Stimulated activated naive CD8-positive, alpha-beta T cell treated with anti-CD3 and anti-CD28 coated beads, Interleukin-15, Interleukin-2, amounts not matched to agents 100 ng/mL and 50 ng/mL, for 24 hours (primary cell): ENCODE results near the gene BMP7.

ENCODE experiments used
- H3K27ac Mint-ChIP-seq: one replicate; pipeline ENCODE4 v1.8.0; 2021; ENCODE audit warnings: mild to moderate bottlenecking, mixed read lengths
- H3K27me3 Mint-ChIP-seq: one replicate; pipeline ENCODE4 v1.8.0; 2021; ENCODE audit warnings: mixed read lengths
- H3K36me3 Mint-ChIP-seq: one replicate; pipeline ENCODE4 v1.8.0; 2021; ENCODE audit warnings: low read depth, mixed read lengths
- H3K4me1 Mint-ChIP-seq: one replicate; pipeline ENCODE4 v1.8.0; 2021; ENCODE audit warnings: low read depth, mixed read lengths
- H3K4me3 Mint-ChIP-seq: one replicate; pipeline ENCODE4 v1.8.0; 2021; ENCODE audit warnings: mild to moderate bottlenecking, mixed read lengths
- H3K9me3 Mint-ChIP-seq: one replicate; pipeline ENCODE4 v1.8.0; 2021; ENCODE audit warnings: mixed read lengths

BMP7 gene

DNA sequence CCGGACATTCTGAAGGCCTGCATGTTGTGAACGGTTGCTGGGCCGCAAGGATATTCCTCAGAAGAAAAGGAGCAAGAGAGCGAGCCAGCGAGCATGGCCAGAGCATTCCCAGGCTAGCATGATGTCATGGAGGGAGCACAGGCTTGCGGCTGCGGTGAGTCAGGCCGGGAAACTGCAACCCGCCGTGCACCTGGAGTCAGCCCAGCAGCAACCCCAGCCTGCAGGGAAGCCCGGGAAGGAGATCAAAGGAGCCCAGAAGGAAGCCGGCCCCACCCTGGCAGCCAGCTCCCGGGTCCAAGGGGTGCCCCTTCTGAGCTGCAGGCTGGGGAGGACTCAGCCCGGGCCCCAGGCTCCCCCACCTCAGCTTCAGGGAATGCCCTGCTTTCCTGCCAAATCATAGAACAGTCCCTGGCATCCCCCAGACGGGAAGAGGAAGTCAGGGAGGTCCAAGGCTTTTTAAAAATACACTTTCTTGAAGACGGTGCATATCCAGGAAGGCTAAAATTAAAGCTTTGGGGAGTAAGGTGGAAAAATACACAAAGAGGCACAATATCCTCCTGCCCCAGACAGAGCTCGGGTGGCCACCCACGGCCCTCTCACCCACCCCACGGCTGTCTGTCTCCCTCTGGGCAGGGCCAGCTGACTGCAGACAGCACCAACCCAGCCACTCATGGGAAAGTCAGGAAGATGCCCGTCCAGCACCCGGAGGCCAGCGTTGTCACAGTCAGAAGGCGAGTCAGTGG, 53.7 kb downstream of the BMP7 start:
- Mint-ChIP-seq H3K4me1 (peaks cover 4% of the 10 kb centered on the region), H3K4me3 (no peak overlapping the region), H3K9me3 (no peaks in the 10 kb centered on the region), H3K27me3 (peaks cover 8% of the 10 kb centered on the region), H3K27ac (no peak overlapping the region), H3K36me3 (no peaks in the 10 kb centered on the region)

DNA sequence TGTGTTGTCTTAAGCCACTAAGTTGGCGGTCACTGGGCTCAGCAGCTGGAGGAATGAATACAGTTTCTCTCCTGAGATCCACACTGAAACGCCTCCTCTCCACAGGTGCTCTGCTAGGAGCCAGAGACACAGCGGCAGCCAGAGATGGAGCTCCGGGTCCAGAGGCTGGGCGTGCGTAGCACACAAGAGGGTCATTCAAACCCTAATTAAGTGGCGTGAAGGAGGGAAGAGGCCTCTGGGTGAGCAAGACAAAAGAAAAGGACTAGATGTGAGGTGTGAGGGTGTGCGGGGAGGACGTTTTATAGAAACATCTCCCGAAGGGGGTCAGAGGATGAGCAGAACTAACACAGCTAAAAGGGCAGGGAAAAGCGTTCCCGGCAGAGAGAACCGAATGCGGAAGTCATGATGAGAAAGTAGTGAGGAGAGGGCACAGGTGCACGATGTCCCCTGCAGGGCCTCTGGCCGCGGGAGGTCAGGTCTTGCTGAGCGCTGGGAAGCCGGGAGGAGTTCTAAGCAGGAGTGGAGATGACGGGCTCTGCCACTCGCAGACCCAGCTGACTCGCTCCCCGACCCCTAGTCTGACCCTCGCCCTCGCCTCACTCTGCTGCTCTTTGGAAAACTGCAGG, 54.4 kb downstream of the BMP7 start:
- peaks cover 5% of the 10 kb centered on the region for H3K9me3 Mint-ChIP-seq
- H3K36me3 Mint-ChIP-seq = no peaks in the 10 kb centered on the region
- H3K27ac Mint-ChIP-seq = no peak overlapping the region
- peaks cover 4% of the 10 kb centered on the region for H3K4me1 Mint-ChIP-seq
- H3K4me3 Mint-ChIP-seq = no peak overlapping the region
- H3K27me3 Mint-ChIP-seq = peaks cover 8% of the 10 kb centered on the region

DNA sequence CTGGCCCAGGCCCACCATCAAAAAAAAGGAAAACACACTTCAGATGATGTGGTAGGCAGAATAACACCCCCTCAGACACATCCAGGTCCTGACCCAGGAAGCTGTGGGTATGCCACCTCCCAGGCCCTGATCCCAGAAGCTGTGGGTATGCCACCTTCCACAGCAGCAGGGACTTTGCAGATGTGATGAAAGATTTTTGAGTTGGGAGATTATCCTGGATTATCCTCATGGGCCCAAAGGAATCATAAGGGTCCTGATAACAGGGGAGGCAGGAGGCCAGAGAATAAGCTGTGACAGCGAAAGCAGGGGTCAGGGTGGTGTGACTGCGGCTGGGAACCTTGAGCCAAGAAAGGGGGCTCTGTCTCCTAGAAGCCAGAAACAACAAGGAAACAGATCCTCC, 55.0 kb downstream of the BMP7 start:
- Mint-ChIP-seq H3K4me1 (peaks cover 4% of the 10 kb centered on the region), H3K36me3 (no peaks in the 10 kb centered on the region), H3K4me3 (no peak overlapping the region), H3K27ac (no peak overlapping the region), H3K27me3 (peaks cover 8% of the 10 kb centered on the region), H3K9me3 (peaks cover 7% of the 10 kb centered on the region)

DNA sequence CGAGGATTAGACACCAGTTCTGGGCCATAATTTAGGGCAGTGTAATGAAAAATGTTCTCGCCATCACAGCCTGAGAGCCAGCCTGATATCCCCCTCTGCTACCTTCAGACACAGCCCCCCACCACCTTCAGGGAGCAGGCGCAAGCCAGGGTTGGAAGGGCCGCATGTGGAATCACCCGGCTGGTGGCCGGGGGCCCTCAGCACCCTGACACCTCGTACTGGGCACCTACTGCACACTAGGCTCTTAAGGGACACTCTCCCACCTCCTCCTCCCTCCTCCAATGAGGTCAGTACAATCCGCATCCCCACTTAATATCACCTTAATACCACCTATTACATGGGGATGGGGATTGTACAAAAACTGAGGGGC, 55.5 kb downstream of the BMP7 start:
- Mint-ChIP-seq H3K4me3 (no peak overlapping the region), H3K4me1 (peaks cover 4% of the 10 kb centered on the region), H3K9me3 (peaks cover 7% of the 10 kb centered on the region), H3K27ac (no peak overlapping the region), H3K36me3 (no peaks in the 10 kb centered on the region), H3K27me3 (peaks cover 8% of the 10 kb centered on the region)

DNA sequence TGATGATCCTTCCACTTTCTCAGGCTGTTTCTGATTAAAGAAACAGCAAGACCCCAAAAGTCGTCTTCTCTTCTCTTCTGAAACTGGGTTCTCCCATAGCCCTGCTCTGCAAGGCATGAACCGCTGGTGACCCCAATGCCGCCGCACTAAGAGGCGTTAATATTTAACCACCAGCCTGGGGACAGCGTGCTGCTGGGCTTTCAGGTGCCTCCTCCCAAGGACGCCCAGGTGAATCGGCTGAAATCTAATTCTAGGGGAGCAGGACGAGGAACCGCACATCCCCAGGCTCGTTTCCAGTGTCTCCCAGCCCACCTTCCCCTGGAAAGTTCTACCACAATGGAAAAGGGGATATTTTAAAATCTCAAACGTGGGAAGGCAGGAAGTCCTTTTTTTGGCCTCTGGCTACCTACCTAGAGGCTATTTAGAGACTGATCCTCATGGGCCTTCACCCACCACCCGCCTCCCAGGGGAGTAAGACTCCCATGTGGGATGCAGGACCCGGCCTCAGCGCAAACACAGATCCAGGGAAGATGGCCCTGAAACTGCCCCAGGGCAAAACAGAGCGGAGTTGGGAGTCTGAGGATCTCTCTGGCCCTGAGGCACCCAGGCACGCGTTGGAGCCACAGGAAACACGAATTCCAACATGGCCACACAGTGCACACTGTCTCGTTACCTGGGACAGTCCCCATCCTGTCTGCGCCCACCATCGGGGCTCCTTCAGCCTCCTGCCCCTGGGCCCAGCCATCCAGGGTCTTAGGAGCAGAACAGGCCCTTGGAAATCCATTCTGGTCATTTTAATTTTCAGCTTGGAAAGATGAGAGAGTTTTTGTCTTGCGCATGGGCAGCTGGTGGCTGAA, 56.2 kb downstream of the BMP7 start:
- Mint-ChIP-seq H3K4me3 (no peak overlapping the region), H3K9me3 (peaks cover 7% of the 10 kb centered on the region), H3K27me3 (peaks cover 8% of the 10 kb centered on the region), H3K4me1 (peaks cover 4% of the 10 kb centered on the region), H3K36me3 (no peaks in the 10 kb centered on the region), H3K27ac (no peak overlapping the region)

DNA sequence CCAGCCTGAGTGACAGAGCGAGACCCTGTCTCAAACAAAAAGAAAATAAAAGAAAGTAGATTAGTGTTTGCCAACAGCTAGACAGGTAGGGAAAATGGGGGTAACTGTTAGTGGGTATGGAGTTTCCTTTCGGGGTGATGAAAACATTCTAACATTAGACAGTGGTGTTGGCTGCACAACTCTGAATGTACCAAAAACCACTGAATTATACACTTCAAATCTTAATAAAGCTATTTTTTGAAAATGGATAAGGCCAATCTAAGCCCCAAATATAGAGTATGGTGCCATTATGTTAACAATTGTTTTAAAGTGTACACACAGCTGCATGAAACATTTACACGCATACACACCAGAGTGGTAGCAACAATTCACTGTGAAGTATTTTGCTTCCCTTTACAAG, 57.0 kb downstream of the BMP7 start:
- Mint-ChIP-seq H3K4me1 (peaks cover 4% of the 10 kb centered on the region), H3K27me3 (peaks cover 8% of the 10 kb centered on the region), H3K4me3 (no peak overlapping the region), H3K27ac (no peak overlapping the region), H3K9me3 (peaks cover 7% of the 10 kb centered on the region), H3K36me3 (no peaks in the 10 kb centered on the region)

DNA sequence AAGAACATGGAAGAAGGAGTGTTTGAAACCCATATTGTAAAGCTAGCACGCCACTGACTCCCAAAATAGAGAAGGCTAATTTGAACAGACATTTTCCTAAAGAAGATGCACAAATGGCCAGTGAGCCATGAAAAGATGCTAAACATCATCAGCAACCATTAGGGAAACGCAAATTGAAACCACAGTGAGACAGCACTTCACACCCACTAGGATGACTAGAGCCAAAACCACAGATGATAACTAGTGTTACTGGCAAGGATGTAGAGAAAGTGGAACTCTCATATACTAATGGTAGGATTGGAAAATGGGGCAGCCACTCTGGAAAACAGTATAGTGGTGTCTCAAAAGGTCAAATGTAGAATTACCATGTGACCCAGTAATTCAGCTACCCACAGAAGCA, 58.2 kb downstream of the BMP7 start:
- Mint-ChIP-seq H3K27ac (no peak overlapping the region), H3K36me3 (no peaks in the 10 kb centered on the region), H3K27me3 (peaks cover 8% of the 10 kb centered on the region), H3K4me1 (peaks cover 4% of the 10 kb centered on the region), H3K4me3 (no peak overlapping the region), H3K9me3 (peaks cover 7% of the 10 kb centered on the region)

DNA sequence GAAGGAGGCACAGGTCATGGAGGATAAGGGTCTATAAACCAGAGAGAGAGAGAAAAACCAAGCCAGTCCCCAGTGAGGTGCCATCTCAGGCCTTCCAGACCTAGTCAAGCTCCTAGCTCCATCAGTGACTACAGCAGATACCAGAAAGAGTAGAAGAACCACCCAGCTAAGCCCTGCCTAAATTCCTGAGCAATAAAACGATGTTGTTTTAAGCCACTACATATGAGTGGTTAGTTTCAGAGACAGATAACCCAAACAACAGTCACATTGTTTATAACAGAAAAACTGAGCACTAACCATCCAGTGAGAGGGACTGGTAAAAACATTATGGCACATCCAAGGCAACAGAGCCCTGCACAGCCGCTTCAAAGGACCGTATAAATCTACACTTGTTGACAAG, 59.2 kb downstream of the BMP7 start:
- Mint-ChIP-seq H3K36me3 (no peaks in the 10 kb centered on the region), H3K9me3 (peaks cover 7% of the 10 kb centered on the region), H3K27ac (no peak overlapping the region), H3K27me3 (peaks cover 8% of the 10 kb centered on the region), H3K4me1 (peaks cover 4% of the 10 kb centered on the region), H3K4me3 (no peak overlapping the region)

DNA sequence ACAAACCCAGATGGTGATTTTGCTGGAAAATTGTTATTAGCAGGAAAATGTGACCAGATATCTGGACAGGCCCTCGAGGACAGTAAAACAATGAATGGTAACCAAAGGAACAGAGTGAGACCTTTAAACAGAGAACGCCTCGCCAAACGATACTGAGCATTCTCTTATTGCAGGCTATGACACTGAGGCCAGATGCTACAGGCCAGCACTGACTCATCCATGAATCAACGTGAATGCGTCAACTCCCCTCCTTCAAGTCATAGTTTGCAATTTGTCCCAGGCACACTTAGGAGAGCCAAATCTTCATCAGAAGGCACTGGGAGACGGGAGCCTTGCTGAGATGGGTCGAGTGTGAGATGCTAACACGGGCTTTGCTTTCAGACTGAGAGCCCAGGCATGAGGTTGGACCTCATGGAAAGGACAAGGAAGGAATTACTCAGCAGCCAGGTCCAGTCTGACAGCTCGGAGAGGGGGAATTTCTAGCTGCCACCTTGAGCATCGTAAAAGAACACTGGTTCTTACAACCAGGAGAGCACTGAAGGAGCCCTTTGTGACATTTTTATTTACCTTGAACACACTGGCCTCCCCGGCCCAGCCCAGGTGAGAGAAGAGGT, 60.7 kb downstream of the BMP7 start:
- H3K36me3 Mint-ChIP-seq = no peaks in the 10 kb centered on the region
- peaks cover 7% of the 10 kb centered on the region for H3K9me3 Mint-ChIP-seq
- no peak overlapping the region for H3K27ac Mint-ChIP-seq
- H3K4me3 Mint-ChIP-seq = no peak overlapping the region
- H3K27me3 Mint-ChIP-seq = peaks cover 3% of the 10 kb centered on the region
- H3K4me1 Mint-ChIP-seq = peaks cover 4% of the 10 kb centered on the region

DNA sequence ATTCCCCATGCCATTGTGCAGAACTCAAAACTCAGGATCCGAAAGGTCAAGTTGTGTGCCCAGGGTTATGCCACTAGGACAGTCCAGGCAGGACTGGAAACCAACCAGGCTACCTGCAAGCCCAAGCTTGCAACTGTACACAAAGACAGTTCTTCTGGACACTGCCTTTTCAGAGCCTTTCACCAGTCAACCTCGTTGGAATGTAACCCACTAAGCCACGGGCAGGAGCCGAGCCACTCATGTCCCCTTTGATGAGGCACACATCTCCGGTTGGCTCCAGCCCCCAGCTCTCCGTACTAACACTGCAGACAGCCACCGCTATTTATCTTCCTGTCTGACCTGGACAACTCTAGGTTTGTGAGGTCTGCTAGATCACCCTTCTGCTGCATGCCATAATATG, 62.5 kb downstream of the BMP7 start:
- H3K9me3 Mint-ChIP-seq = peaks cover 7% of the 10 kb centered on the region

DNA sequence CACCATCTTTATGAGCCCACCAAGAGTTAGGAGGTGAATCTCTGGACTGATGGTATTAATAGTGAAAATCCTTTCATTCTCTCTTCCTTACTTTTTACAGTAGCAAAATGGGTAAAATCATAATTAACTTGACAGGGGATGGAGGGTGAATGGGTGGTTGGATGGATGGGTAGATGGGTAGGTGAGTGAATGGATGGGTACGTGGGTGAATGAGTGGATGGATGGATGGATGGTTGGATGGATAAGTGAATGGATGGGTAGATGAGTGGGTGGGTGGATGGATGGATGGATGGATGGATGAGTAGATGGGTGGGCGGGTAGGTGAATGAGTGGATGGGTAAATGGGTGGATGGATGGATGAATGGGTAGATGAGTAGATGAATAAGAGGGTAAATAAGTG, 63.2 kb downstream of the BMP7 start:
- Mint-ChIP-seq H3K36me3 (no peaks in the 10 kb centered on the region), H3K4me1 (no peaks in the 10 kb centered on the region), H3K4me3 (no peak overlapping the region), H3K9me3 (peaks cover 7% of the 10 kb centered on the region), H3K27ac (no peak overlapping the region), H3K27me3 (no peaks in the 10 kb centered on the region)

More for the DNA sequence above, 62.5 kb downstream of the BMP7 start:
- H3K27ac Mint-ChIP-seq = no peak overlapping the region
- no peaks in the 10 kb centered on the region for H3K27me3 Mint-ChIP-seq
- H3K36me3 Mint-ChIP-seq = no peaks in the 10 kb centered on the region
- H3K4me1 Mint-ChIP-seq = peaks cover 4% of the 10 kb centered on the region
- no peak overlapping the region for H3K4me3 Mint-ChIP-seq

DNA sequence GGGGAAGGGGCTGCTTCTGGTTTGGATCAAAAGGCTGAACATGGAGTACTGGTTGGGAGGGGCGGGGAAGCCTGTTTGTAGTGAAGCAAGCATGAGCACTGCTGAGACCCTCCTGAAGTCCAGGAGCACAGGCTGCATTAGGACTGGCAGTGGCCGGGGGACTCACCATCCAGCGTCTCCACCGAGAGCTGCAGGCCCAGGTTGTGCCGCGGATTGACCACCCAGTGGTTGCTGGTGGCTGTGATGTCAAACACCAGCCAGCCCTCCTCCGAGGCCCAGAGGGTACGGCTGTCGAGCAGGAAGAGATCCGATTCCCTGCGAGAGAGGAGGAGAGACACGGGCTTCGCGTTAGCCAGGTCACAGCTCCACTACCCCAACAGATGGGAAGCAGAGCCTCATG, 64.1 kb downstream of the BMP7 start:
- no peaks in the 10 kb centered on the region for H3K36me3 Mint-ChIP-seq
- no peaks in the 10 kb centered on the region for H3K27me3 Mint-ChIP-seq
- no peaks in the 10 kb centered on the region for H3K4me1 Mint-ChIP-seq
- H3K4me3 Mint-ChIP-seq = no peak overlapping the region
- peaks cover 5% of the 10 kb centered on the region for H3K9me3 Mint-ChIP-seq
- no peak overlapping the region for H3K27ac Mint-ChIP-seq

DNA sequence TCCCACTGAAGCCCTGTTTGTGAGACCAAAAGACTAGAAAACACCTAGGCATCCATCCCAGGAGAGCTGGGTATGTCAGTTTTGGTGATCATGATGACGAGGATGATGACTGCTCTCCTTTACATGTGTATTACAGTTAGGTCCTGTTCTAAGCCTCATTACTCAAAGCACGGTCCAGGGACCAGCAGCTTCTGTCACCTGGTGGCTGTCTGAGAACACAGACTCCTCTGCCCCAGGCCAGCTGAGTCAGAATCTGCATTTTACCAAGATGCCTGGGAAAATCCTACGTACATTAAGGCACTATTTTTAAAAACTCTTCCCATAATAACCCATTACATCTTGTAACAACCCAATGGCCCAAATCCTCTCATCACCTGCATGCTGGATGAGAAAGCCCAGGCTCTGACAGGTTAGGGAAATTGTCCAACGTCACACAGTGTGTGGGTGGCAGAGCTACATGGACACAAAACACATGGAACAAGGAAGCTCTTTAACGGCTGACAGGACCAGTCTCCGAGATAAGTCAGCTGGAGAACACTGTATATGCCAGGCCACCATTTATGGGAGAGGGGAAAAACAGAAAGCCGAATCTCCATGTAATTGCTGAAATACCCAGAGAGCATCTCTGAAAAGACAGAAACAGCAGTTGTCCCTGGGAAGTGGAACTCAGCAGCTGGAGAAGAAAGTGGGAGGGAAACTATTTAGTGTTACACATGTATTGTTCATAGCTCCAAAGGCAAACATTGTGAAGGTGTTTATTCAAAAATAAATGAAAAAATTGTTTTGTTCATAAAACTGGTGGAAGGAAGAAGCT, 65.4 kb downstream of the BMP7 start:
- H3K4me1 Mint-ChIP-seq = no peaks in the 10 kb centered on the region
- no peak overlapping the region for H3K27ac Mint-ChIP-seq
- no peak overlapping the region for H3K4me3 Mint-ChIP-seq
- H3K36me3 Mint-ChIP-seq = no peaks in the 10 kb centered on the region
- no peaks in the 10 kb centered on the region for H3K9me3 Mint-ChIP-seq
- no peaks in the 10 kb centered on the region for H3K27me3 Mint-ChIP-seq

DNA sequence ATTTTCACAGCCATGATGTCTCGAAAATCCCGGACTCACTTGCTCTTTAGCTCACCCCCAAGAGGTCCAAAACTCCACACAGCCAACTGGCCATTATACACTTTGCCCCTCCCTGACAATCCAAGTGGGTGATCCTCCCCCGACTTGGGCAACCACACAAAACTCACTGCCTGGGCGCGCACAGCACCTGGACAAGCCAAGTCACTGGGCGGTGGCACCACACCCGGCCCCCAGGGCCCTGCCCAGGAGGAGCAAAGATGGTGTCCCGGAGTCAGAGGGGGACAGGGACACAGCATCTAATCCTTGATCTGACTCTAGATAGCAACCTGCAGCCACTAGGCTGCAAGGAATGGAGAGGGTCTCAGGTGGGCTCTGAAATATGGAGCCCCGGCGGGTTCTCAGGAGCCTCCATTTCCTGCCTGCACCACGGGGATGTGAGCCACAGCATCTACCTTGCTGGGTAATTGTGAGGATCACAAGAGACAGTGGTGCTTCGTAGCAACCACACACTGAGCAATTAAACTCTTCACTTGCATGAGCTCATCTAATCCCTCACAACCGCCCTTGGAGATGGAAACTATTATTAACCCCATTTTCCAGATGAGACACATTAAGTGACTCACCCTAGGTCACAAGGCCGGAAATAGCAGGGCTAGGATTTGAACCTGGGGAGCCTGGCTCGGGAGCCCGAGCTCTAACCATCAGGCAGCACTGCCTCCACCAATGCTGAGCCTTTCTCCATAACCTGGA, 66.6 kb downstream of the BMP7 start:
- Mint-ChIP-seq H3K4me3 (no peak overlapping the region), H3K36me3 (no peaks in the 10 kb centered on the region), H3K27me3 (no peaks in the 10 kb centered on the region), H3K4me1 (no peaks in the 10 kb centered on the region), H3K27ac (no peak overlapping the region), H3K9me3 (no peaks in the 10 kb centered on the region)
